ENCODE data around the gene FYN. TPM values are rescaled to one million over a fixed set of nuclear protein-coding genes. Genes with fewer than 3 reads are reported as not detected.

The FYN gene
- total RNA-seq, 1 donor from 2014 or later = 124 TPM

DNA sequence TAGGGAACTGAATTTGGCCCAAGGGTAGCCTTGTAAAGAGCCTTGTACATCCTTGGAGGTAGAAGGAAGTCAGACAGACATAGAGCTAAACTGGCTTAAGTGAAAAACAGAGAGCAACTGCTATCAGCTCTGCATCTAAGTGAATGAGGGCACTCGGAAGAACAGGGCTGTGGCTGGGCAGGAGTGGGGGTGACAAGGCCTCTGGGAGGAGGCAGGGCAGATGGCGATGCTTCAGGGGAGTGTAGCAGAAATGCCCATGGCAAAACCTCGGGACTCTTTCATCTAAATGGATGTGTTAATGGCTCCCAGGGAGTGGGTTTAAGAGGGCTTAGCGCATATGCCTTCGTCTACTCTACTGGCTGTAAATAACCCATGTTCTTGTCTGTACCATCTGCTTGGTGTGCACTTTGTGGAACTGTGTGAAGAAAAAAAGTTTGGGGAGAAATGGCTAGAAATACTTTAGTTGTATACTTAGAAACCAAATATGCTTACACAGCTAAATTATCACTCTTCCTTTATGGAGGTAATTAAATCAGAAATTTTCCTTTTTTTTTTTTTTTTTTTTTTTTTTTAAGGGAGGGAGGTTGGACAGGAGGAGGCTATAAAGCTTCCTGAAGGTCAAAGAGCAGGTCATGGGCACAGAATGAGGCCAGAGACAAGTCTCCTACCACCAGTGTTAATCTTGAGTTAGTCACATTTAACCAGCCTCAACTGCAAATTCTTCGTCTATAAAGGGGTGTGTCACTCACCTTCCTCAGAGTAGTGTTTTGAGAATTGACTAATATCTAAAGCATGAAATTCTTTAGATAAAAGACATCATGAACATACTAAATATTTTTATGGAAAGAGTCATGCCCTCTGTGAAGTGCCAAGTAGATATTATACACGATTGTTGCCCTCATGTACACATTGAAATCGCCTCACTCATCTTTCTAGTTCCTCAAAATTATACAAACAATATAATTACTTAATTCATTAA, 60.9 kb downstream of the FYN start:
- Histone ChIP-seq H3K9me3 (ENCODE audit: control insufficient read depth in 3 of 3, low read length in 3 of 3) (no peaks in the 10 kb centered on the region), H3K27ac (ENCODE audit: low read depth, low read length) (no peak overlapping the region), H3K27me3 (ENCODE audit: control insufficient read depth in 3 of 3, insufficient read depth in 3 of 3, low read length in 3 of 3) (no peaks in the 10 kb centered on the region), H3K4me1 (ENCODE audit: control insufficient read depth in 3 of 3, insufficient read depth in 3 of 3, low read length in 3 of 3) (peaks cover 0 to 3% (median 0%) of the 10 kb centered on the region in 3 donors), H3K9ac (ENCODE audit: low read depth in 1 of 3, low read length in 3 of 3) (no peak overlapping the region), H3K36me3 (ENCODE audit: control insufficient read depth in 3 of 3, insufficient read depth in 3 of 3, low read length in 3 of 3) (no peaks in the 10 kb centered on the region), H3K4me3 (ENCODE audit: low read length in 3 of 3) (no peak overlapping the region)

GRCh38 chr6:111810294-111811131, 62.7 kb downstream of the FYN start:
- no peak overlapping the region for H3K4me3 ChIP-seq (ENCODE audit: low read length in 3 of 3)
- H3K27me3 ChIP-seq (ENCODE audit: control insufficient read depth in 3 of 3, insufficient read depth in 3 of 3, low read length in 3 of 3) = no peaks in the 10 kb centered on the region
- peaks cover 0 to 3% (median 0%) of the 10 kb centered on the region in 3 donors for H3K4me1 ChIP-seq (ENCODE audit: control insufficient read depth in 3 of 3, insufficient read depth in 3 of 3, low read length in 3 of 3)
- no peaks in the 10 kb centered on the region for H3K36me3 ChIP-seq (ENCODE audit: control insufficient read depth in 3 of 3, insufficient read depth in 3 of 3, low read length in 3 of 3)
- H3K9me3 ChIP-seq (ENCODE audit: control insufficient read depth in 3 of 3, low read length in 3 of 3) = no peaks in the 10 kb centered on the region
- no peak overlapping the region for H3K9ac ChIP-seq (ENCODE audit: low read depth in 1 of 3, low read length in 3 of 3)
- H3K27ac ChIP-seq (ENCODE audit: low read depth, low read length) = no peak overlapping the region

GRCh38 chr6:111809766-111810165, 63.5 kb downstream of the FYN start:
- Histone ChIP-seq H3K9me3 (ENCODE audit: control insufficient read depth in 3 of 3, low read length in 3 of 3) (no peaks in the 10 kb centered on the region), H3K9ac (ENCODE audit: low read depth in 1 of 3, low read length in 3 of 3) (no peak overlapping the region), H3K27ac (ENCODE audit: low read depth, low read length) (no peak overlapping the region), H3K4me1 (ENCODE audit: control insufficient read depth in 3 of 3, insufficient read depth in 3 of 3, low read length in 3 of 3) (peaks cover 0 to 3% (median 0%) of the 10 kb centered on the region in 3 donors), H3K27me3 (ENCODE audit: control insufficient read depth in 3 of 3, insufficient read depth in 3 of 3, low read length in 3 of 3) (no peaks in the 10 kb centered on the region), H3K36me3 (ENCODE audit: control insufficient read depth in 3 of 3, insufficient read depth in 3 of 3, low read length in 3 of 3) (no peaks in the 10 kb centered on the region), H3K4me3 (ENCODE audit: low read length in 3 of 3) (no peak overlapping the region)

DNA sequence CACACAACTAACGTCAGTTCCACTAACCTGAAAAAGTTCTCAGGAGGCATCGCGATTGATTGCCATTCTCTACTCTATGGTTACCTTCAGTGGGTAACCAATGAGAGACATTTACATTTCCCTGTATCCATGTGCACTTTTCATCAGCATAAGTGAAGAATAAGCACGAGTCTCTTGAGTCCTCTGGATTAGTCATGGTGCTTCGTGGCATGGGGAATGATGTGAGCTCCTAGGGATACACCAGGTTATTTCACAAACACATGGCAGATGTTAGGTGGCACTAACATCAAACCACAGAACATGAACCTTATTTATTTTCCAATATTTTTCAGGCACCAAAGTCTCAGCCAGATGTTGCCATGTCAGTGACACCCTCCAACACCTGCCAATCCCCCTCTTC, 64.0 kb downstream of the FYN start:
- H3K4me1 ChIP-seq (ENCODE audit: control insufficient read depth in 3 of 3, insufficient read depth in 3 of 3, low read length in 3 of 3) = peaks cover 0 to 3% (median 0%) of the 10 kb centered on the region in 3 donors
- H3K27ac ChIP-seq (ENCODE audit: low read depth, low read length) = no peak overlapping the region
- no peaks in the 10 kb centered on the region for H3K36me3 ChIP-seq (ENCODE audit: control insufficient read depth in 3 of 3, insufficient read depth in 3 of 3, low read length in 3 of 3)

DNA sequence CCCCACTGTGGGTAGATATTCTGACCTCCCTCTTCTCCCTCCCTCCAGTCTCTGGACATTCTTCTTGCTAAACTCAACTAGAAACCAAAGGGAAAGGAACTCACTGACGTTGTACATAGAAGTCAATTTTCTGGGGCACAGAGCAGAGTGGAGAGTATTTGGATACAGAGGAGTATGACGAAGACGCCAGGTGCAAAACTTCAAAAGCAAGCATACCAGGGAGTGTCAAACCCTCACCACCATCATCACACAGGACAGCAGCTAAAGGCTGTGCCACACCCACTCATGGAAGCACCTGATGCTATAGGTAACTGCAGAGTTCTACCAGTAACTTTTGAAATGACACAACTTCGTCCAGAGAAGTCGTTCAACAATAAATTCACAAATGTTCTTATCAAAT, 64.8 kb downstream of the FYN start:
- Histone ChIP-seq H3K36me3 (ENCODE audit: control insufficient read depth in 3 of 3, insufficient read depth in 3 of 3, low read length in 3 of 3) (no peaks in the 10 kb centered on the region), H3K4me1 (ENCODE audit: control insufficient read depth in 3 of 3, insufficient read depth in 3 of 3, low read length in 3 of 3) (peaks cover 0 to under 1% (median 0%) of the 10 kb centered on the region in 3 donors), H3K9ac (ENCODE audit: low read depth in 1 of 3, low read length in 3 of 3) (no peak overlapping the region), H3K27ac (ENCODE audit: low read depth, low read length) (no peak overlapping the region), H3K27me3 (ENCODE audit: control insufficient read depth in 3 of 3, insufficient read depth in 3 of 3, low read length in 3 of 3) (no peaks in the 10 kb centered on the region), H3K9me3 (ENCODE audit: control insufficient read depth in 3 of 3, low read length in 3 of 3) (no peaks in the 10 kb centered on the region), H3K4me3 (ENCODE audit: low read length in 3 of 3) (no peak overlapping the region)

More for the DNA sequence above, 64.0 kb downstream of the FYN start:
- Histone ChIP-seq H3K27me3 (ENCODE audit: control insufficient read depth in 3 of 3, insufficient read depth in 3 of 3, low read length in 3 of 3) (no peaks in the 10 kb centered on the region), H3K9ac (ENCODE audit: low read depth in 1 of 3, low read length in 3 of 3) (no peak overlapping the region), H3K4me3 (ENCODE audit: low read length in 3 of 3) (no peak overlapping the region), H3K9me3 (ENCODE audit: control insufficient read depth in 3 of 3, low read length in 3 of 3) (no peaks in the 10 kb centered on the region)

DNA sequence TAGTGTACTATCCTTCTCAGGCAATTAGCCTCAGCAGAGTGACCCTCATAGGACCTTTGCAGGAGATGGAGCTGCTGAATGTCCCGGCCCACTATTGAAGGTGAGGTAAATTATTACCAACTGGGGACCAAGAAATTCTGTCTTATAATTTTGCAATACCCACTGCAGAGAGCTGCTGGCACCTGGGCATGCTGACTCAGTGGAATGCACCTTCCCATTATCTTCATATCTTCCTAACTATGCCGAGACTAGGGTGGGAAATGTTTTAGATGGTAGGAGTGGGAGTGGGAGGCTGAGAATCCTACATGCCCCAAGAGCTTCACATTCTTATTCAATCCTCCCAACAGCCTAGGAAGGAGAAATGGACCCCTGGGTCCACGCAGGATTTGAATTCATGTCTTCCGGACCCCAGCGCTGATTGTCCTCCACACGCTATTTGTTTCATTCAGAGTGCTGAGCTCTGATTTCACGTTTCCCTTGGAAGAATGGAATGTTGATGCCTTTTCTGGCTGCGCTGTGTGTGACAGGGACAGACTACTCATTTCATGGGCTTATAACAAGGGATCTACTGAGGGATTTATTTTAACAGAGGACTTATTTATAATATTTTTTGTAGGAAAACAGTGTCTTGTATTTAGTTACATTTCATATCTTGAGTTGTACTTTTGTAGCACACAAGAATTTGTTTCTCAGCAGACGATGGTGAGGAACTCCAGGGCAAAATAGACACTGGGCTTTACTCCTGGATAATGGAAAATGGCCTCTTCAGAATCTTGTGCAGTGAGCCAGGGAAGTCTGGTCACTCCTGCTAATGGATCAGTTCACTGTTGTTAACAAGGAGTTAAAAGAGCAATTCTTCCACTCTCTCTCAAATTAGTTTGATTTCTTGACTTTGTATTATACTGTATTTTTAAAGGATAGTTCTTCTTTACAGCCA, 66.4 kb downstream of the FYN start:
- H3K27me3 ChIP-seq (ENCODE audit: control insufficient read depth in 3 of 3, insufficient read depth in 3 of 3, low read length in 3 of 3) = no peaks in the 10 kb centered on the region
- H3K9me3 ChIP-seq (ENCODE audit: control insufficient read depth in 3 of 3, low read length in 3 of 3) = no peaks in the 10 kb centered on the region
- no peaks in the 10 kb centered on the region for H3K36me3 ChIP-seq (ENCODE audit: control insufficient read depth in 3 of 3, insufficient read depth in 3 of 3, low read length in 3 of 3)
- no peak overlapping the region for H3K27ac ChIP-seq (ENCODE audit: low read depth, low read length)
- no peak overlapping the region for H3K4me3 ChIP-seq (ENCODE audit: low read length in 3 of 3)
- no peaks in the 10 kb centered on the region for H3K4me1 ChIP-seq (ENCODE audit: control insufficient read depth in 3 of 3, insufficient read depth in 3 of 3, low read length in 3 of 3)
- no peak overlapping the region for H3K9ac ChIP-seq (ENCODE audit: low read depth in 1 of 3, low read length in 3 of 3)

GRCh38 chr6:111806165-111806547, 67.1 kb downstream of the FYN start:
- Histone ChIP-seq H3K4me3 (ENCODE audit: low read length in 3 of 3) (no peak overlapping the region), H3K36me3 (ENCODE audit: control insufficient read depth in 3 of 3, insufficient read depth in 3 of 3, low read length in 3 of 3) (no peaks in the 10 kb centered on the region), H3K9me3 (ENCODE audit: control insufficient read depth in 3 of 3, low read length in 3 of 3) (no peaks in the 10 kb centered on the region), H3K9ac (ENCODE audit: low read depth in 1 of 3, low read length in 3 of 3) (no peak overlapping the region), H3K27ac (ENCODE audit: low read depth, low read length) (no peak overlapping the region), H3K4me1 (ENCODE audit: control insufficient read depth in 3 of 3, insufficient read depth in 3 of 3, low read length in 3 of 3) (no peaks in the 10 kb centered on the region), H3K27me3 (ENCODE audit: control insufficient read depth in 3 of 3, insufficient read depth in 3 of 3, low read length in 3 of 3) (no peaks in the 10 kb centered on the region)

- no peaks in the 10 kb centered on the region for H3K4me1 ChIP-seq (ENCODE audit: control insufficient read depth in 3 of 3, insufficient read depth in 3 of 3, low read length in 3 of 3)
- no peaks in the 10 kb centered on the region for H3K36me3 ChIP-seq (ENCODE audit: control insufficient read depth in 3 of 3, insufficient read depth in 3 of 3, low read length in 3 of 3)
- no peaks in the 10 kb centered on the region for H3K9me3 ChIP-seq (ENCODE audit: control insufficient read depth in 3 of 3, low read length in 3 of 3)
- H3K4me3 ChIP-seq (ENCODE audit: low read length in 3 of 3) = no peak overlapping the region
- no peak overlapping the region for H3K9ac ChIP-seq (ENCODE audit: low read depth in 1 of 3, low read length in 3 of 3)
- H3K27me3 ChIP-seq (ENCODE audit: control insufficient read depth in 3 of 3, insufficient read depth in 3 of 3, low read length in 3 of 3) = peaks cover 0 to 5% (median 3%) of the 10 kb centered on the region in 3 donors
- H3K27ac ChIP-seq (ENCODE audit: low read depth, low read length) = no peak overlapping the region
Measured at GRCh38 chr6:111805511-111806164, 67.6 kb downstream of the FYN start.

DNA sequence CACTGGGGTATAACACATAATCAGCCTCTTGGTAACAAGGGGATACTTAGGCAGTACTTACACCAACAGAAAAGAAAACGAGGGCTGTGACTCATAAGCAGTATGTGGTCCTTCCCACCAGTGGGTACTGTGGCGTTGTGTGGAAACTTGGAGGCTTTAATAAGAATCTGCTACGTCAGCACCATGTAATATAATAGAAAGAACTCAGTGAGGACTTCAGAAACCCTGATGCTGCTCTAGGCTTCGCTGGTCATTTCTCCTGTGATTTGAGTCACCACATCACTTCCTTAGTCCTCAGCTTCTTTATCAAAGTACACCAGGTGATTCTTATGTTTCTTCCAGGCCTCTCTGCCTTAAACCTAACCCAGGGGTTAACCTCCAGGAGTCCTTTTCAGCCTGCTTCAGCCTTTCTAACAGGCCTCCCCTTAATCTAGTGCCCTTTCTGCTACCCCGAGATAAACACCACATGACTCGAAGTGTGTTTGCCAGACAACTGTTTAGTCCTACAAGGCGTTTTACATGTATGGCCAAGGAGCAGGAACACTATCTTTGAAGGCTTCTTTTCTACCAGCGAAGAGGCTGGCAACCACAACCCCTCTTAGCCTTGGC, 68.5 kb downstream of the FYN start:
- Histone ChIP-seq H3K27me3 (ENCODE audit: control insufficient read depth in 3 of 3, insufficient read depth in 3 of 3, low read length in 3 of 3) (peaks cover 0 to 5% (median 3%) of the 10 kb centered on the region in 3 donors), H3K4me1 (ENCODE audit: control insufficient read depth in 3 of 3, insufficient read depth in 3 of 3, low read length in 3 of 3) (no peaks in the 10 kb centered on the region), H3K4me3 (ENCODE audit: low read length in 3 of 3) (no peak overlapping the region), H3K9me3 (ENCODE audit: control insufficient read depth in 3 of 3, low read length in 3 of 3) (no peaks in the 10 kb centered on the region), H3K36me3 (ENCODE audit: control insufficient read depth in 3 of 3, insufficient read depth in 3 of 3, low read length in 3 of 3) (no peaks in the 10 kb centered on the region), H3K9ac (ENCODE audit: low read depth in 1 of 3, low read length in 3 of 3) (no peak overlapping the region), H3K27ac (ENCODE audit: low read depth, low read length) (peak overlapping the region; percentile 16)
